Breast epithelium (tissue), 3 donors: Measurements from ENCODE around the gene DAB1.

Experiments used
- CTCF ChIP-seq, 3 donors: fragments of 450-650 bp; IDR thresholded peaks; one replicate each; pipeline ENCODE4 v1.5.1; 2016 to 2017; ENCODE audit warnings: antibody characterized with exemption in 3 of 3, mild to moderate bottlenecking in 3 of 3, moderate library complexity in 3 of 3
- POLR2A ChIP-seq: fragments of 450-650 bp; IDR thresholded peaks from one replicate; pipeline ENCODE4 v1.6.1; 2016; ENCODE audit warnings: antibody characterized with exemption, mild to moderate bottlenecking, moderate library complexity

- TF ChIP-seq CTCF (IDR thresholded peaks at IDR 0.05) (no peak), POLR2A (no peak)
Measured at GRCh38 chr1:57026624-57027354, 397.1 kb downstream of the DAB1 start.
